ENCODE measurements around the gene TDP1. TPM values are rescaled to one million over a fixed set of nuclear protein-coding genes. Genes with fewer than 3 reads are reported as not detected.

Gene TDP1
- total and polyA plus RNA-seq, 2 donors (not counting 1 experiment from before 2014, with no cell fraction given), result 20.5 to 55.9 TPM

GRCh38 chr14:90034835-90035525, 79.3 kb downstream of the TDP1 start:
- no peak overlapping the region for H3K4me3 Mint-ChIP-seq
- no peaks in the 10 kb centered on the region for H3K27me3 Mint-ChIP-seq
- no peak overlapping the region for H3K4me2 ChIP-seq (replicated peaks; ENCODE audit: low read depth, low read length, poor library complexity, severe bottlenecking)
- ATAC-seq (ENCODE audit: low read depth) (no peak), DNase-seq (no peak)
- CTCF ChIA-PET, result no interaction called here
- peaks cover 0 to 1% (median 0%) of the 10 kb centered on the region in 3 donors for H3K9me3 ChIP-seq (ENCODE audit: control extremely low read depth in 1 of 3, control insufficient read depth in 2 of 3, insufficient read depth in 1 of 3, low read length in 2 of 3)
- H2AFZ ChIP-seq (ENCODE audit: insufficient read depth, low read depth, low read length, poor library complexity, severe bottlenecking), result no peak overlapping the region
- peaks cover 5 to 43% of the 10 kb centered on the region in 2 experiments for H3K36me3 ChIP-seq (replicated peaks in 1 of 2; ENCODE audit: control extremely low read depth in 1 of 2, control insufficient read depth in 1 of 2, extremely low read depth in 1 of 2, insufficient read depth in 2 of 2, low read length in 1 of 2)
- POLR2A ChIA-PET, result no interaction called here
- WGBS (ENCODE audit: insufficient coverage), result 100% methylated on average over 4 of the region's 6 CpGs
- H3K4me1 ChIP-seq (ENCODE audit: control insufficient read depth in 2 of 2, insufficient read depth in 2 of 2, low read length in 2 of 2), result no peaks in the 10 kb centered on the region
- H3K27ac Mint-ChIP-seq, result no peak overlapping the region
- no peak overlapping the region for H3K27ac ChIP-seq (ENCODE audit: low read length in 2 of 2)
- no peak overlapping the region for H3K4me3 ChIP-seq (ENCODE audit: control extremely low read depth in 1 of 5, extremely low read depth in 1 of 5, insufficient read depth in 1 of 5, low read depth in 2 of 5, low read length in 4 of 5)
- intact Hi-C loops (cut with micrococcal nuclease), result no loop called here
- no peaks in the 10 kb centered on the region for H3K27me3 ChIP-seq (replicated peaks in 1 of 4; ENCODE audit: control extremely low read depth in 1 of 4, control insufficient read depth in 3 of 4, insufficient read depth in 4 of 4, low read length in 3 of 4)
- H3K4me1 Mint-ChIP-seq, result no peaks in the 10 kb centered on the region
- H3K79me2 ChIP-seq (ENCODE audit: control insufficient read depth, insufficient read depth, low read length), result no peaks in the 10 kb centered on the region
- H4K20me1 ChIP-seq (ENCODE audit: control insufficient read depth, insufficient read depth, low read length, poor library complexity, severe bottlenecking), result no peaks in the 10 kb centered on the region
- TF ChIP-seq EZH2 (IDR thresholded peaks at IDR 0.05; ENCODE audit: borderline replicate concordance, insufficient read depth, low read depth, low read length, poor library complexity, severe bottlenecking) (no peak), CTCF (IDR thresholded peaks at IDR 0.05) (no peak)
- no peak overlapping the region for H3K9ac ChIP-seq (ENCODE audit: low read length)
- H3K9me3 Mint-ChIP-seq (ENCODE audit: insufficient read depth), result no peaks in the 10 kb centered on the region

- Histone ChIP-seq H3K27me3 (replicated peaks in 1 of 4; ENCODE audit: control extremely low read depth in 1 of 4, control insufficient read depth in 3 of 4, insufficient read depth in 4 of 4, low read length in 3 of 4) (no peaks in the 10 kb centered on the region), H3K9me3 (ENCODE audit: control extremely low read depth in 1 of 3, control insufficient read depth in 2 of 3, insufficient read depth in 1 of 3, low read length in 2 of 3) (peaks cover 0 to 1% (median 0%) of the 10 kb centered on the region in 3 donors), H4K20me1 (ENCODE audit: control insufficient read depth, insufficient read depth, low read length, poor library complexity, severe bottlenecking) (no peaks in the 10 kb centered on the region), H3K4me2 (replicated peaks; ENCODE audit: low read depth, low read length, poor library complexity, severe bottlenecking) (no peak overlapping the region), H3K27ac (ENCODE audit: low read length in 2 of 2) (no peak overlapping the region), H3K79me2 (ENCODE audit: control insufficient read depth, insufficient read depth, low read length) (no peaks in the 10 kb centered on the region), H3K36me3 (replicated peaks in 1 of 2; ENCODE audit: control extremely low read depth in 1 of 2, control insufficient read depth in 1 of 2, extremely low read depth in 1 of 2, insufficient read depth in 2 of 2, low read length in 1 of 2) (peaks cover 5 to 27% of the 10 kb centered on the region in 2 experiments), H3K4me3 (ENCODE audit: control extremely low read depth in 1 of 5, extremely low read depth in 1 of 5, insufficient read depth in 1 of 5, low read depth in 2 of 5, low read length in 4 of 5) (no peak overlapping the region), H2AFZ (ENCODE audit: insufficient read depth, low read depth, low read length, poor library complexity, severe bottlenecking) (no peak overlapping the region), H3K9ac (ENCODE audit: low read length) (no peak overlapping the region), H3K4me1 (ENCODE audit: control insufficient read depth in 2 of 2, insufficient read depth in 2 of 2, low read length in 2 of 2) (no peaks in the 10 kb centered on the region)
- DNase-seq (no peak), ATAC-seq (ENCODE audit: low read depth) (no peak)
- ChIA-PET CTCF (no interaction called here), POLR2A (no interaction called here)
- Mint-ChIP-seq H3K4me1 (no peaks in the 10 kb centered on the region), H3K27me3 (no peaks in the 10 kb centered on the region), H3K9me3 (ENCODE audit: insufficient read depth) (no peaks in the 10 kb centered on the region), H3K27ac (no peak overlapping the region), H3K4me3 (no peak overlapping the region)
- intact Hi-C loops (cut with micrococcal nuclease), result no loop called here
- WGBS (ENCODE audit: insufficient coverage), result 91% methylated on average over 6 of the region's 11 CpGs
- TF ChIP-seq CTCF (IDR thresholded peaks at IDR 0.05) (no peak), EZH2 (IDR thresholded peaks at IDR 0.05; ENCODE audit: borderline replicate concordance, insufficient read depth, low read depth, low read length, poor library complexity, severe bottlenecking) (no peak)
These were observed 83.7 kb downstream of the TDP1 start for GRCh38 chr14:90039253-90040010.

Data from B cell (primary cell).